Duodenal mucosa (tissue), 2 donors: Measurements from ENCODE around the gene SMIM35.

Source experiments
- H3K27ac ChIP-seq: one replicate; pipeline ENCODE4 v1.7.0; 2013; ENCODE audit warnings: low read depth, low read length
- H3K27me3 ChIP-seq, 2 donors: one replicate each; pipeline ENCODE4 v1.7.0; 2013; ENCODE audit warnings: low read length in 2 of 2, control low read depth in 1 of 2; ENCODE audit not compliant: insufficient read depth in 2 of 2, control insufficient read depth in 1 of 2
- H3K36me3 ChIP-seq, 2 donors: one replicate each; pipeline ENCODE4 v1.7.0; 2013; ENCODE audit warnings: low read length in 2 of 2, control low read depth in 1 of 2; ENCODE audit not compliant: insufficient read depth in 2 of 2, control insufficient read depth in 1 of 2
- H3K4me1 ChIP-seq, 2 donors: one replicate each; pipeline ENCODE4 v1.7.0; 2013; ENCODE audit warnings: low read length in 2 of 2, control low read depth in 1 of 2; ENCODE audit not compliant: insufficient read depth in 2 of 2, control insufficient read depth in 1 of 2
- H3K4me3 ChIP-seq, 2 donors: one replicate each; pipeline ENCODE4 v1.7.0; 2013; ENCODE audit warnings: low read length in 2 of 2, low read depth in 1 of 2
- H3K9ac ChIP-seq, 2 donors: one replicate each; pipeline ENCODE4 v1.7.0; 2013; ENCODE audit warnings: low read length in 2 of 2, low read depth in 1 of 2
- H3K9me3 ChIP-seq, 2 donors: one replicate each; pipeline ENCODE4 v1.7.0; 2013; ENCODE audit warnings: low read length in 2 of 2, control low read depth in 1 of 2; ENCODE audit not compliant: control insufficient read depth in 1 of 2

SMIM35 gene

GRCh38 chr11:118042141-118042540 is 44.6 kb downstream of the SMIM35 start:
- peaks cover 0 to 6% of the 10 kb centered on the region in 2 donors for H3K4me1 ChIP-seq
- no peak overlapping the region for H3K4me3 ChIP-seq
- H3K9me3 ChIP-seq = no peaks in the 10 kb centered on the region
- no peaks in the 10 kb centered on the region for H3K27me3 ChIP-seq
- no peaks in the 10 kb centered on the region for H3K36me3 ChIP-seq
- H3K27ac ChIP-seq = no peak overlapping the region
- H3K9ac ChIP-seq = no peak overlapping the region

GRCh38 chr11:118033443-118033842 is 53.3 kb downstream of the SMIM35 start:
- H3K9ac ChIP-seq = no peak overlapping the region
- no peaks in the 10 kb centered on the region for H3K9me3 ChIP-seq
- no peaks in the 10 kb centered on the region for H3K36me3 ChIP-seq
- no peaks in the 10 kb centered on the region for H3K27me3 ChIP-seq
- H3K27ac ChIP-seq = no peak overlapping the region
- no peak overlapping the region for H3K4me3 ChIP-seq
- H3K4me1 ChIP-seq = no peaks in the 10 kb centered on the region

- H3K27me3 ChIP-seq = no peaks in the 10 kb centered on the region
- H3K9me3 ChIP-seq = no peaks in the 10 kb centered on the region
- no peaks in the 10 kb centered on the region for H3K36me3 ChIP-seq
- H3K4me1 ChIP-seq = no peaks in the 10 kb centered on the region
- H3K9ac ChIP-seq = no peak overlapping the region
- no peak overlapping the region for H3K4me3 ChIP-seq
- H3K27ac ChIP-seq = no peak overlapping the region
These were observed 58.1 kb downstream of the SMIM35 start for GRCh38 chr11:118028626-118029025.

- H3K4me1 ChIP-seq = no peaks in the 10 kb centered on the region
- H3K9me3 ChIP-seq = no peaks in the 10 kb centered on the region
- no peak overlapping the region for H3K4me3 ChIP-seq
- H3K27me3 ChIP-seq = no peaks in the 10 kb centered on the region
- no peaks in the 10 kb centered on the region for H3K36me3 ChIP-seq
- no peak overlapping the region for H3K27ac ChIP-seq
- no peak overlapping the region for H3K9ac ChIP-seq
These were observed 59.1 kb downstream of the SMIM35 start for GRCh38 chr11:118027694-118028093.

GRCh38 chr11:118021146-118021545 is 65.6 kb downstream of the SMIM35 start:
- no peak overlapping the region for H3K9ac ChIP-seq
- no peaks in the 10 kb centered on the region for H3K4me1 ChIP-seq
- H3K36me3 ChIP-seq = no peaks in the 10 kb centered on the region
- H3K4me3 ChIP-seq = no peak overlapping the region
- no peaks in the 10 kb centered on the region for H3K9me3 ChIP-seq
- no peak overlapping the region for H3K27ac ChIP-seq
- H3K27me3 ChIP-seq = no peaks in the 10 kb centered on the region

- Histone ChIP-seq H3K27me3 (peaks cover 0 to 3% of the 10 kb centered on the region in 2 donors), H3K4me3 (no peak overlapping the region), H3K9me3 (no peaks in the 10 kb centered on the region), H3K9ac (no peak overlapping the region), H3K36me3 (no peaks in the 10 kb centered on the region), H3K27ac (no peak overlapping the region), H3K4me1 (peaks cover 0 to 6% of the 10 kb centered on the region in 2 donors)
These were observed 68.4 kb downstream of the SMIM35 start for GRCh38 chr11:118018401-118018800.

- no peaks in the 10 kb centered on the region for H3K9me3 ChIP-seq
- H3K27ac ChIP-seq = no peak overlapping the region
- peaks cover under 1 to 9% of the 10 kb centered on the region in 2 donors for H3K4me1 ChIP-seq
- H3K9ac ChIP-seq = no peak overlapping the region
- H3K27me3 ChIP-seq = peaks cover 0 to 3% of the 10 kb centered on the region in 2 donors
- H3K36me3 ChIP-seq = no peaks in the 10 kb centered on the region
- no peak overlapping the region for H3K4me3 ChIP-seq
These were observed 69.0 kb downstream of the SMIM35 start for GRCh38 chr11:118017631-118018315.

GRCh38 chr11:118017111-118017510 is 69.7 kb downstream of the SMIM35 start:
- Histone ChIP-seq H3K27me3 (peaks cover 0 to 3% of the 10 kb centered on the region in 2 donors), H3K4me1 (peaks cover 7 to 15% of the 10 kb centered on the region in 2 donors), H3K9ac (no peak overlapping the region), H3K36me3 (no peaks in the 10 kb centered on the region), H3K9me3 (no peaks in the 10 kb centered on the region), H3K4me3 (no peak overlapping the region), H3K27ac (no peak overlapping the region)

GRCh38 chr11:118016104-118016503 is 70.7 kb downstream of the SMIM35 start:
- no peaks in the 10 kb centered on the region for H3K9me3 ChIP-seq
- H3K9ac ChIP-seq = no peak overlapping the region
- peaks cover 14 to 21% of the 10 kb centered on the region in 2 donors for H3K4me1 ChIP-seq
- H3K27ac ChIP-seq = no peak overlapping the region
- no peak overlapping the region for H3K4me3 ChIP-seq
- H3K36me3 ChIP-seq = no peaks in the 10 kb centered on the region
- H3K27me3 ChIP-seq = peaks cover 0 to 3% of the 10 kb centered on the region in 2 donors

GRCh38 chr11:118015385-118015841 is 71.3 kb downstream of the SMIM35 start:
- Histone ChIP-seq H3K9me3 (no peaks in the 10 kb centered on the region), H3K4me3 (no peak overlapping the region), H3K36me3 (no peaks in the 10 kb centered on the region), H3K27ac (no peak overlapping the region), H3K27me3 (peaks cover 0 to 3% of the 10 kb centered on the region in 2 donors), H3K9ac (no peak overlapping the region), H3K4me1 (peaks cover 21 to 24% of the 10 kb centered on the region in 2 donors)
